IPS-18c (cell line): Measurements from ENCODE around the gene GGT5.
"Not testable (repeated sequence)": the region's sequence is repeated elsewhere in the genome, so short reads cannot be mapped to it uniquely, and the experiment has no call there.

Experiments used
- H3K4me3 ChIP-seq: 2 replicates; pipeline ENCODE4 v1.7.0; 2013; ENCODE audit warnings: low read depth, mild to moderate bottlenecking, low read length, moderate library complexity; ENCODE audit not compliant: insufficient read depth
- H3K9me3 ChIP-seq: one replicate; pipeline ENCODE4 v1.6.1; 2013; ENCODE audit warnings: mild to moderate bottlenecking, low read length, moderate library complexity; ENCODE audit not compliant: control insufficient read depth, insufficient read depth

The GGT5 gene

GRCh38 chr22:24266495-24266894 lies 21.6 kb upstream of the GGT5 start:
- H3K4me3 ChIP-seq, result not testable (repeated sequence)

GRCh38 chr22:24265734-24266133 lies 20.9 kb upstream of the GGT5 start:
- no peak overlapping the region for H3K4me3 ChIP-seq
- no peaks in the 10 kb centered on the region for H3K9me3 ChIP-seq

More at GRCh38 chr22:24266495-24266894, 21.6 kb upstream of the GGT5 start:
- not testable (repeated sequence) for H3K9me3 ChIP-seq

GRCh38 chr22:24264329-24264896 lies 19.5 kb upstream of the GGT5 start:
- not testable (repeated sequence) for H3K4me3 ChIP-seq

DNA sequence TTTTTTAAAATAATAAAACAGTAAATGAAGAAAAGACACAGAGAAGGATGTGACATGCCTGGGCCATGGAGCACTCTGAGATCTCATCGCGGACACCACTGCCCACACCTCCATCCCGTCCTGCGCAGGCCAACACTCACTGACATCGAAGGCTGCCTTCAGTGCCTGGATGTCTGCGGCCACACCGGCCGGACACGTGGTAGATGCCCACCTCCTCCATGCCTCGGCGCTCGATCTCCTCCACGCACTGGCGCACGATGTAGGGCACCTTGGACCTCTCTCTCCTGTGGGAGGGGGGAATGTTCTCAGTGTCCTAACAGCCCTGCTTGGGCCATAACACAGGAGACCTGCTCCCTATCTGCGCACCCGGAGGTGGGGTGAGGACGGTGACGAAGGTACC lies 18.6 kb upstream of the GGT5 start:
- H3K9me3 ChIP-seq, H3K4me3 ChIP-seq: not testable (repeated sequence)

More at GRCh38 chr22:24264329-24264896, 19.5 kb upstream of the GGT5 start:
- not testable (repeated sequence) for H3K9me3 ChIP-seq

DNA sequence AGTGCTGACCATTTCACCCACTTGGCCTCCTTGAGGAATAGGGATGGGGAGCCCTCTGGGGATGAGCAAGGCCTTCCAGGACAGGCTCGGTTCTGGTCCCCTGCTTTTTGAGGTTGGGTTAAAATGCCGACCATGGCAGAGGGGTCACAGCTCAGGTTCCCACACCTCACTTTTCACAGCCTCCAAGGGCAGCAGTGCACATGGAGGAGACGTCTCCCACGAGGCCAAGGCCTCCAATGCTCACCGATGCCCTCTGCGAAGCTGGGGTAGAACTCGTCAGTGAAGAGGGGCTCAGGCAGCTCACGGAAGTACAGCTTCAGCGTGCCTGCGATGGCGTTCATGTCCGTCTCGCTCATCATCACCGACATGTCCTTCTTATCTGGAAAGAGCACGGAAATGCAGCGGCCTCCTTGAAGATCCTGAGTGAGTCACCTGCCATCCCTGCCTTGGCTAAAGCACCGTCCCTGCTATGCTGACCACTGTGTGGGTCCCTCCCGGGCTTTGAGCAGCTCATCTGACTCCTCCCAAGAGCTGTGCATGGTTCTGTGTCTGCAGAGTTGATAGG lies 17.4 kb upstream of the GGT5 start:
- H3K9me3 ChIP-seq, H3K4me3 ChIP-seq: not testable (repeated sequence)

DNA sequence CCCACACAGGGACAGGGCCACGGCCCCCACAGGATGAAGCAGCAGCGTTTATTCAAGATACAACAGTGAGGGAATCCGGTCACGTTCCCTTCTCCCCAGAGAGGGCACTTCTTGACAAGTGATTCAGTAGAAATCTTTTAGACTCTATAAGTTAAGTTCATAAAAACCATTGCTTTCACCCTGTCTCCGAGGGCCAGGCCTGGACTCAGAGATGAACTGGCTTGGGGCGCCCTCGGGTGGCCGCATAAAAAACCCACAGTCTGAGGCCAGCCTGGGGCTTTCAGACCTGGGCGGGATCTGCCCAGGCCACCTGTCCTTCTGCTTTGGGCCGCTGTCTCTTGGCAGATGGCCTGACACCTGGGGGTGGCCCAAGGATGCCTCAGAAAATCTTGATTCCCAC lies 14.6 kb upstream of the GGT5 start:
- not testable (repeated sequence) for H3K4me3 ChIP-seq

DNA sequence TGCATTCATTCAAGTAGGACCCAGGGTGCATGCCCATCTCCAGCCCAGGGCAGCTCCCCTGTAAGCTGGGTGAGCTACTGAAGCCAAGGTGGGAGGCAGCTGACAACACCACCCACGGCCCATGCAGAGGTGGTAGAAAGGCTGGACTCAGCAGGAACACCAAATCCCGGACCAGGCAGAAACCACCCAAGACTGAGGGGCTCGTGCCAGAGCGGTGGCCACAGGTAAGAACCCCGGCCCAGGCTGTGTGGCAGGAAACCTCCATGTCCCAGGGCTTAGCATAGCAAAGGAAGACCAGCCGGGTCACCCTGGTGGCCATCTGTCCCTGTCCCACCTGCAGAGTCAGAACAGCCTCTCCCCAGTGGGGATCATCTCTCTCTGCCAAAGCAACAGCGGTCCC lies 11.9 kb upstream of the GGT5 start:
- not testable (repeated sequence) for H3K4me3 ChIP-seq

More for the DNA sequence above, 14.6 kb upstream of the GGT5 start:
- H3K9me3 ChIP-seq, result not testable (repeated sequence)

GRCh38 chr22:24256136-24256535 lies 11.3 kb upstream of the GGT5 start:
- not testable (repeated sequence) for H3K4me3 ChIP-seq, H3K9me3 ChIP-seq

More for the DNA sequence above, 11.9 kb upstream of the GGT5 start:
- not testable (repeated sequence) for H3K9me3 ChIP-seq

DNA sequence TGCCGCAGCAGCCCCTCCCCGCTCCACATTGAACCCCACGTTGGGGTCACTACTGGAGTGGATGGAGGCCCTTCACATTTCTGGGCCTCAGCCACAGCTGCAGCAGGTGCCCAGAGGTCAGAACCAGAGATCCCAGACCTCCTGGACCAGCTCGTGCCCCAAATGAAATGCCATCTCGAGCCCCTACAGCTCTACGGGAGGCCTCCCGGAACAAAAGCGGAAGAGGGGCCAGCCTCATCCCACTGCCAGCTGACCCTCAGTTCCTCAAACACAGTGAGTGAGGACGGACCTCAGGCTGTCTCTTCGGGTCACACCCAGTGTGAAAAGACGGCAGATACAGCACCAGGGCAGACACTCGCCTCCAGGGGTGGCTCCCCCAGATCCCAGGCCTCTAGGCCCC lies 8.2 kb upstream of the GGT5 start:
- H3K4me3 ChIP-seq, H3K9me3 ChIP-seq: not testable (repeated sequence)

- H3K4me3 ChIP-seq, result not testable (repeated sequence)
Observed at GRCh38 chr22:24251286-24251685, 6.4 kb upstream of the GGT5 start.

GRCh38 chr22:24249413-24249812 lies 4.5 kb upstream of the GGT5 start:
- not testable (repeated sequence) for H3K9me3 ChIP-seq, H3K4me3 ChIP-seq

More at GRCh38 chr22:24251286-24251685, 6.4 kb upstream of the GGT5 start:
- not testable (repeated sequence) for H3K9me3 ChIP-seq

DNA sequence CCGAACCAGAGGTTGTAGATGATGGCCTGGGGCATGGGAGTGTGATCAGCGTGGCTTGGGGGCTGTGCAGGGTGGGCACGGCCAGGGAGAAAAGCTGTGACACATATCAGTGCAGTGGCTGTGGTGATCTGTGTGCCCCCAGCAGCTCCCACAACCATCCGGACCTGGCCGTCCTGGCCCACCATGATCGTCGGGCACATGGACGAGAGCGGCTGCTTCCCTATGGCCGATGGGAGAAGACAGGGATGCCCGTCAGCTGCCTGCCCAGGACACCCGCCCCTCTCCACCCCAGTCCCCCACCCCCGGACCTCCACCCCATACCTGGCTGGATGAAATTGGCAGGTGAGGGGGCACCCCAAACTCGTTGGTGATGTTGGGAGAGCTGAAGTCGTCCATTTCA lies 3.7 kb upstream of the GGT5 start:
- H3K9me3 ChIP-seq, H3K4me3 ChIP-seq: not testable (repeated sequence)

- Histone ChIP-seq H3K9me3 (no peaks in the 10 kb centered on the region), H3K4me3 (no peak overlapping the region)
Observed at GRCh38 chr22:24247564-24248344, 2.9 kb upstream of the GGT5 start.

DNA sequence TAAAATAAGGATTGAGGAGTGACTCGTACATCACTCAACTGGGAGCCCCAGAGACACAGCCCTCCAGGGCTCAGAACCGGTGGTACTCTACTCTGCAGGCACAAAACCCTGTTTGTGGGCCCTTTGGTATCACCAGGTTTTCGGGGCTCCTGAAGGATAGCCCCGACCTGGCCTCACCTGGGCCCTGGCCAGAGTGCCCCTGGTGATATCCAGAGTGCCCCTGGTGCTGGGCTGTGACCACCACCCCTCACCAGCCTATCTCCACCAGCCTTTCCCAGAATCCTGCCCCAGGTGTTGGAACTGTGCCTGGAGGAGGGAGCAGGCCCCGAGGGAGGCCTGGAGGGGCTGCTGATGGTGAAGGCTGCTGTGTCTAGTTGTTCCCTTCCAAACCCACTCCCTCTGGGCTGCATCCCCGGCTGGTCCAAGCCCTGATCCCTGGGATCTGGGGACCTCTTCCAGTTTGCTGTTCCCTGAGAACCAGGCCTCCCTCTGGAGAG lies 2.2 kb upstream of the GGT5 start:
- no peaks in the 10 kb centered on the region for H3K9me3 ChIP-seq
- H3K4me3 ChIP-seq, result no peak overlapping the region

DNA sequence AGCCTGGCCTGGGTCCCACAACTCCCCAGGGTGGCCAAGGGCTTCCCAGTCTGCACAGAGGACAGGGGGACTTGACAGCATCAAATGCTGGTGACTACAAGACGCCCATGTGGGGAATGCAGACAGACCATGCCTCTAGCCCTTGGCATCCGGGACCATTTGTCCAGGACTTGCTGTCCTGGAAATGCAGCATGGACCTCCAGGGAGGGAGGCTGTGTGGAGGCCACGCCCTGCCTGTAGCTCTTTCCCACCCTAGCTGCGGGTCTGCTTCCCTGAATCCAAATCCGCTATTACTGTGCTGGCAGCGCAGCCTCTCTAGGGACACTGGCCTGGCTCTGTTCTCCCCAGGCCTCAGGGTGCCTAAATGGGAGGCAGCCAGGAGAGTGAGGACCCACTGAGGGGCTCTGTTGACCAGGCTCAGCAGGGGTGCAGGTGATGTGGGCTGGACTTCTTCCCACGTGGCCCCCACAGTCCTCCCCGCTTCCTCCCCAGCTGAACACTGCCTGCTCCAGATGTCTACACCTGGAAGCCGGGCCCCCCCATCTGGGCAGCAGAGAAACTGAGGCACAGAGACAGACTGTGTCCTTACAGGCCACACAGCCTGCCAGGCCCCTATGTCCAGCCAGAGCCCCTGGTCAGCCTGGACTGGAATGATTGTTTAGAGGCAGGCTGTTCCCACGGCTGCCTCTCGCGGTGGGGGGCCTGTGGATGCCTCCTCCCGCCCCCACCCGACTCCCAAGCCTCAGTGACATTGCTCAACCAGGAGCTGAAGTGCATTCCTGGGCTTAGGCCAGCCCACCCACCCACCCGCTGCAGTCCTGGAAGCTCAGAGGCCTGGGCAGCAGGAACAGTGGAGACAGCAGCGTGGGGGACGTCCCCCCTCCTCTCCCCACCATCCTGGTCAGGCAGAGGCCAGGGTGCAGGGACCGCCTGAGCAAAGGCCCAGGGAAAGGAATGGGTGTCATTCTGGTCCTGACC lies 991 bp upstream of the GGT5 start:
- H3K4me3 ChIP-seq, result not testable (repeated sequence)

DNA sequence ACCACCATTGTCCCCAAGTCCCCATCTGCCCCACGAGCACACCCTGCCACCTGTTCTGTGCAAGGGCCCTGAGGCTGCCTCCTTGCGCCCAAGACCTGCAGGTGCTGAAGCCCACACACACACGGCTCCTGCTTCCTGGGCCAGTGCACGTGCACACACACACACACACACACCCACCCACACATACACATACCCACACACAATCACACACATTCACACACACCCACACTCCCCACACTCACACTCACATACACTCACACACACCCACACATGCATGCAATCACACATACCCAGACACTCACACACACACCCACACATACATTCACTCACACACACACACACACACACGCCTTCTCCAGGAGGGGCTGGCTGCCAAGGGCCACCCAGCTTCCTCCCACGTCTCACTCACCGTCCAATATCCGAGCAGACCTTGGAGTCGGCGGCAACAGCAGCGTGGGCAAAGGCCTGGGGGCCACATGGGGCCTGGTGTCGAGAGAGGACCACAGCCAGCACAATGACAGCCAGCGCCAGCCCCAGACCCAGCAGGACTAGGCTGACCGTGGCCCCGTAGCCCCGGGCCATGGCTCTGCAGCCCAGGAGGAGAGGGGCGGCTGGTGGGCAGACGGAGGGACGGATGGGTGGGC lies 616 bp downstream of the GGT5 start:
- no peak overlapping the region for H3K4me3 ChIP-seq
- H3K9me3 ChIP-seq, result no peaks in the 10 kb centered on the region

More for the DNA sequence above, 991 bp upstream of the GGT5 start:
- H3K9me3 ChIP-seq, result not testable (repeated sequence)

GRCh38 chr22:24243417-24243816 lies 1.5 kb downstream of the GGT5 start:
- H3K4me3 ChIP-seq, H3K9me3 ChIP-seq: not testable (repeated sequence)
